GM23248 (cell line): ENCODE measurements around the gene STAT1.

Experiments
- EZH2 ChIP-seq: fragments of 200-600 bp; sonication (generic); IDR thresholded peaks from 2 replicates; pipeline ENCODE4 v1.6.1; 2018; ENCODE audit warnings: antibody characterized with exemption, mild to moderate bottlenecking; ENCODE audit not compliant: insufficient read depth, poor library complexity, severe bottlenecking
- EZH2phosphoT487 ChIP-seq: fragments of 200-600 bp; sonication (generic); IDR thresholded peaks from 2 replicates; pipeline ENCODE4 v1.6.1; 2018; ENCODE audit warnings: antibody characterized with exemption, moderate library complexity, mild to moderate bottlenecking, low read depth; ENCODE audit not compliant: insufficient read depth

DNA sequence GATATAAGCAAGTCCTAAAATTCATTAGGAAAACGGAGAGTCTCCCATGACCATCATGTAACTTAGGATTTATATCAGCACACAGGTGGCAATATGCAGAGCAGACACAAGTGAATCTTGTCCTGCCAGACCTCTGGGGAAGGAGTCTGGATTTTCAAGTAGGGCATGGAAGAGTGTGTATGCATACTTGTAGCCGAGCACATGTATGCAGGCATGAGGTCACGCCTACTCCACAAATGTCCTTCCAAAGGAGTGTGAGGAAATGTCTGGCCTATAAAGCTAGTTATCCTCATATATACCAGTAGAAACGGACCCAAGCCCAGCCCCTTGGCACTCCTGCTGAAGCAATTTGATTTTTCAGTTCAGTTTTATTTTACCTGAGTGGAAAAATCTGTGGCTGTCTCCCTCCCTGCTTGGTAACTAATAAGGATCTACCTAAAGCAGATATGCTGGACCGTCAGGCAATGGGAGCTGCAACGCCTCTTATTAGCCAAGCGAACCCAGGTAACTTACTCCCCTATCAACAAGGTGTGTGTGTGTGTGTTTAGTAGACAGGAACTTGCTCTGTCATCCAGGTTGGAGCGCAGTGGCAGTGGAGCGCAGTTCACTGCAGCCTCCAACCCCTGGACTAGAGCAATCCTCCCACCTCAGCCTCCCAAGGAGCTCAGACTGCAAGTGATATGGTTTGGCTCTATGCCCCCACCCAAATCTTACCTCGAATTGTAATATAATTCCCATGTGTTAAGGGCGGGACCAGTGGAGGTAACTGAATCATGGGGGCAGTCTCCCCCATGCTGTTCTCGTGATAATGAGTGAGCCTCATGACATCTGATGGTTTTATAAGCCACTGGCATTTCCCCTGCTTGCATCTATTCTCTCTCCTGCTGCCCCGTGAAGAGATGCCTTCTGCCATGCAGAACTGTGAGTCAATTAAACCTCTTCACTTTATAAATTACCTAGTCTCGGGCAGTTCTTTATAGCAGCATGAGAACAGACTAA, 2.8 kb downstream of the STAT1 start:
- TF ChIP-seq EZH2 (no peak), EZH2phosphoT487 (no peak)
